ENCODE data around the gene BABAM2.

GRCh38 chr2:27988306-27988705 lies 97.8 kb downstream of the BABAM2 start:
- TF ChIP-seq CTCF (IDR thresholded peaks at IDR 0.05; ENCODE audit: insufficient read depth, low read length, poor library complexity, severe bottlenecking): no peak
- TF ChIP-seq EZH2phosphoT487 (conservative IDR thresholded peaks at IDR 0.05; ENCODE audit: low read length): no peak

Data from SU-DHL-6 (cell line).